H1 (cell line): ENCODE results near the gene RGP1. TPM values are rescaled to one million over a fixed set of nuclear protein-coding genes. Genes with fewer than 3 reads are reported as not detected.

ENCODE experiments used
- CTCF ChIA-PET: fragments of 300-600 bp; sonication (Branson Sonifier 250); formaldehyde crosslinking; loops from one replicate; lab custom pipeline; 2021; ENCODE audit not compliant: partially characterized antibody; lab: Charles Lee
- POLR2A ChIA-PET: fragments of 300-600 bp; sonication (Branson Sonifier 250); formaldehyde crosslinking; loops from one replicate; lab custom pipeline; 2021; ENCODE audit warnings: inconsistent platforms; ENCODE audit not compliant: partially characterized antibody; lab: Charles Lee
- DNase-seq, 2 experiments: peaks; one replicate each; pipeline versions ENCODE4 v3.0.0 to v3.0.0-alpha.2; 2010 to 2022; ENCODE audit warnings: low spot score in 2 of 2, low read depth in 1 of 2, mixed read lengths in 1 of 2
- FAIRE-seq: peaks from 2 replicates; lab custom pipeline; 2011; peaks lifted over from hg19 to GRCh38; lab: Jason Lieb, UNC
- H2AFZ ChIP-seq: 2 replicates; pipeline ENCODE4 v1.8.1; 2012; ENCODE audit warnings: low read length, inconsistent platforms
- H2AK5ac ChIP-seq: 2 replicates; pipeline ENCODE4 v1.6.1; 2013; ENCODE audit warnings: low read depth, low read length
- H2BK120ac ChIP-seq: replicated peaks from 2 replicates; pipeline ENCODE3; 2013; ENCODE audit warnings: low read depth, low read length, inconsistent platforms
- H2BK12ac ChIP-seq: 2 replicates; pipeline ENCODE4 v1.6.1; 2013; ENCODE audit warnings: low read depth, low read length
- H2BK15ac ChIP-seq: 2 replicates; pipeline ENCODE4 v1.6.1; 2013; ENCODE audit warnings: low read length
- H2BK20ac ChIP-seq: 2 replicates; pipeline ENCODE4 v1.6.1; 2013; ENCODE audit warnings: low read length
- H2BK5ac ChIP-seq: 2 replicates; pipeline ENCODE4 v1.6.1; 2013; ENCODE audit warnings: low read depth, low read length
- H3K14ac ChIP-seq: 2 replicates; pipeline ENCODE4 v1.6.1; 2013; ENCODE audit warnings: inconsistent platforms; ENCODE audit not compliant: insufficient read length
- H3K18ac ChIP-seq: 2 replicates; pipeline ENCODE4 v1.6.1; 2013; ENCODE audit warnings: low read length; ENCODE audit errors: extremely low read depth
- H3K23ac ChIP-seq: 2 replicates; pipeline ENCODE4 v1.6.1; 2013; ENCODE audit warnings: inconsistent platforms; ENCODE audit not compliant: insufficient read length
- H3K23me2 ChIP-seq: 2 replicates; pipeline ENCODE4 v1.6.1; 2013; ENCODE audit warnings: low read depth, low read length
- H3K27ac ChIP-seq: 2 replicates; pipeline ENCODE4 v1.6.1; 2011; ENCODE audit warnings: low read depth, low read length, inconsistent platforms
- H3K27me3 ChIP-seq, 4 experiments: replicated peaks in 1 of 4; 1 replicate in 1 of 4; 2 replicates in 3 of 4; pipeline versions ENCODE4 v1.6.1 to v1.8.1; 2011 to 2013; ENCODE audit warnings: low read length in 3 of 4, mild to moderate bottlenecking in 3 of 4, inconsistent platforms in 2 of 4, mixed read lengths in 2 of 4, moderate library complexity in 1 of 4; ENCODE audit not compliant: control insufficient read depth in 3 of 4, insufficient read depth in 3 of 4; ENCODE audit errors: extremely low read depth in 1 of 4
- H3K36me3 ChIP-seq, 4 experiments: 2 replicates each; pipeline versions ENCODE4 v1.6.1 to v1.8.1; 2011 to 2013; ENCODE audit warnings: mild to moderate bottlenecking in 4 of 4, low read length in 3 of 4, moderate library complexity in 2 of 4, control low read depth in 1 of 4, inconsistent platforms in 1 of 4; ENCODE audit not compliant: insufficient read depth in 4 of 4, control insufficient read depth in 2 of 4
- H3K4ac ChIP-seq: replicated peaks from 2 replicates; pipeline ENCODE3; 2013; ENCODE audit warnings: low read length, low read depth, mixed read lengths, inconsistent platforms; ENCODE audit not compliant: insufficient read length
- H3K4me1 ChIP-seq, 4 experiments: replicated peaks in 1 of 4; 1 replicate in 1 of 4; 2 replicates in 3 of 4; pipeline versions ENCODE4 v1.6.1 to v1.8.1; 2011 to 2013; ENCODE audit warnings: low read length in 3 of 4, inconsistent platforms in 2 of 4, mixed read lengths in 1 of 4; ENCODE audit not compliant: insufficient read depth in 4 of 4, control insufficient read depth in 3 of 4
- H3K4me2 ChIP-seq, 2 experiments: 2 replicates each; pipeline versions ENCODE4 v1.6.1 to v1.8.1; 2011 to 2013; ENCODE audit warnings: low read depth in 2 of 2, low read length in 2 of 2, control low read depth in 1 of 2, inconsistent platforms in 1 of 2, mild to moderate bottlenecking in 1 of 2; ENCODE audit not compliant: insufficient read depth in 1 of 2
- H3K4me3 ChIP-seq, 4 experiments: fragments of 200-600, 300-600 bp in 1 of 4; sonication (generic), shearing (Covaris generic), sonication (Bioruptor Twin) in 1 of 4; 2 replicates each; pipeline versions ENCODE4 v1.5.1 to v1.8.1; 2011 to 2016; ENCODE audit warnings: low read length in 4 of 4, low read depth in 3 of 4, control low read depth in 2 of 4, inconsistent platforms in 2 of 4, mild to moderate bottlenecking in 2 of 4, mixed read lengths in 1 of 4, moderate library complexity in 1 of 4; ENCODE audit not compliant: insufficient read depth in 2 of 4; ENCODE audit errors: extremely low read depth in 1 of 4
- H3K56ac ChIP-seq: replicated peaks from 2 replicates; pipeline ENCODE3; 2013; ENCODE audit warnings: low read depth, mild to moderate bottlenecking, mixed read lengths, low read length, inconsistent platforms; ENCODE audit not compliant: insufficient read length
- H3K79me1 ChIP-seq: 2 replicates; pipeline ENCODE4 v1.6.1; 2013; ENCODE audit warnings: low read depth, low read length, control low read depth
- H3K79me2 ChIP-seq, 2 experiments: 2 replicates each; pipeline versions ENCODE4 v1.6.1 to v1.8.1; 2012 to 2013; ENCODE audit warnings: low read length in 2 of 2, mild to moderate bottlenecking in 2 of 2, inconsistent platforms in 1 of 2; ENCODE audit not compliant: insufficient read depth in 2 of 2, control insufficient read depth in 1 of 2
- H3K9ac ChIP-seq, 4 experiments: replicated peaks in 1 of 4; 1 replicate in 1 of 4; 2 replicates in 3 of 4; pipeline versions ENCODE4 v1.6.1 to v1.8.1; 2011 to 2013; ENCODE audit warnings: low read depth in 3 of 4, low read length in 3 of 4, control low read depth in 2 of 4, mild to moderate bottlenecking in 2 of 4, moderate library complexity in 2 of 4, inconsistent platforms in 1 of 4; ENCODE audit errors: extremely low read depth in 1 of 4
- H3K9me3 ChIP-seq, 2 experiments: 2 replicates each; pipeline versions ENCODE4 v1.6.1 to v1.8.1; 2012 to 2013; ENCODE audit warnings: mild to moderate bottlenecking in 2 of 2, moderate library complexity in 2 of 2, control low read depth in 1 of 2, inconsistent platforms in 1 of 2, low read depth in 1 of 2, low read length in 1 of 2, mixed read lengths in 1 of 2; ENCODE audit not compliant: insufficient read depth in 2 of 2
- H4K20me1 ChIP-seq, 2 experiments: replicated peaks in 1 of 2; 2 replicates each; pipeline versions ENCODE3 to v1.8.1; 2011 to 2013; ENCODE audit warnings: inconsistent platforms in 2 of 2, low read length in 2 of 2, mild to moderate bottlenecking in 1 of 2; ENCODE audit not compliant: insufficient read depth in 2 of 2, control insufficient read depth in 1 of 2
- H4K5ac ChIP-seq: 2 replicates; pipeline ENCODE4 v1.6.1; 2013; ENCODE audit warnings: low read length, low read depth, mixed read lengths, inconsistent platforms; ENCODE audit not compliant: insufficient read length
- H4K8ac ChIP-seq: 2 replicates; pipeline ENCODE4 v1.8.0; 2013; ENCODE audit warnings: mild to moderate bottlenecking, moderate library complexity, low read length, inconsistent platforms; ENCODE audit not compliant: insufficient read depth; ENCODE audit errors: extremely low read depth
- H4K91ac ChIP-seq: replicated peaks from 2 replicates; pipeline ENCODE3; 2013; ENCODE audit warnings: low read length, mixed read lengths, inconsistent platforms; ENCODE audit not compliant: insufficient read length
- WGBS, 2 experiments: shearing (Covaris generic) in 1 of 2; methylation state at CpG; one replicate each; pipeline versions ENCODE4 v1.1.6 to v1.1.7; 2013 to 2015; ENCODE audit warnings: low lambda C conversion rate in 2 of 2, mixed read lengths in 2 of 2, inconsistent platforms in 1 of 2, low coverage in 1 of 2, missing lambda C conversion rate in 1 of 2; ENCODE audit not compliant: insufficient replicate concordance in 2 of 2, insufficient coverage in 1 of 2, insufficient read length in 1 of 2; ENCODE audit errors: extremely low coverage in 1 of 2, missing lambda C conversion rate in 1 of 2; 5-methylcytosine and 5-hydroxymethylcytosine counted together
- polyA plus RNA-seq, 7 experiments: library from polyadenylated mRNA; depleted of rRNA in 3 of 7; stranded (reverse) in 5 of 7; unstranded in 2 of 7; fragments of >200 nt in 5 of 7; fragments of 200-250 nt in 2 of 7; gene quantifications; 1 replicate in 5 of 7; 2 replicates in 1 of 7; 4 replicates in 1 of 7; pipeline versions ENCODE4 v1.2.1 to v1.2.3, GENCODE V29; 2011 to 2013; ENCODE audit warnings: missing spikeins in 2 of 7, mixed read lengths in 2 of 7
- total RNA-seq: library from RNA; stranded (reverse); fragmentation: NEBNext Ultra II Directional; extraction: Animal tissue kit (Norgen Biotek cat#: 25700); gene quantifications from 2 replicates; pipeline ENCODE4 v1.2.1, GENCODE V29; 2021

Gene RGP1
- total and polyA plus RNA-seq, 2 of the 8 experiments (the other 6 are each of a cell fraction or from before 2014, with no cell fraction given) = 11.8 to 22.7 TPM

DNA sequence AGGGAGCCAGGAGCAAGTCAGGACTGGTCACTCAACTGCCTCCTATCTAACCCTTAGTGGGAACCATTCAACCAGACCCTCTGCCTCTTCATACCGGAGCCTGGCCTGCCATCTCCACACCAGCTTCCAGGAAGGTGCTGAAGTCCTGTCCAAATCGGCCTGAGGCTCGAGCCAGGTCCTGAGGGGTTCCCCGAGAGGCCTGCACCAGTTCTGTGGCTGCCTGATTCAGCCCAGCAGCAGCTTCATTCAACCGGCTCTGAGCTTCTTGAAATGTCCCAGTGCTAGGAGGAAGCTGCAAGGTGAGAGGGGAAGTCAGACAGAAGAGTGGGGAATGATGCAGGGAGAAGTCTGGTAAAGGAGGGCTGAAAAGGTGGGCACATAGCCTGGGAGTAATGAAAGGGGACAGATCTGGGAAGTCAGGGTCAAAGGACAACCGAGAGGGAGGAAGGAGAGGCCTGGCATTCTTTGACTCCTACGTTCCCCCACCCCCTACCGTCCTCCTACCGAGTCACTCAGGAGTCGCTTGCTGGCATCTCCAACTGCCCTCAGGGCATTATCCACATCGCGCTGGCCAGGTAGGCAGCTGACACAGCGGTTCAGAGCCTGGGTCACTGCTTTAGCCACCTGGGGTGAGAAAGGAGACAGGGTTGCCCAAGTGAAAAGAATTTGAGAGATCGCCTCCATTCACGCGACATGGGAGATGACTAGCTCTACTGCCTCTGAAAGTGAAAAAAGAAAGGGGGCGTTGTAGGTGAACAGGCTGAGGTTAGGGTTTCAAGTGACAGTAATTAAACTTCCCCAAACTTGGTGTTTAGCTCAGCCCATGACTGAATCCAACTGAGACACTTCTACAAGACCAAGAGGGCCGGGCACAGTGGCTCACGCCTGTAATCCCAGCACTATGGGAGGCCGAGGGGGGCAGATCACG, 37.3 kb upstream of the RGP1 start:
- H3K23me2 ChIP-seq = no peaks in the 10 kb centered on the region
- H4K5ac ChIP-seq = no peak overlapping the region
- H2AK5ac ChIP-seq = no peak overlapping the region
- H3K56ac ChIP-seq = no peak overlapping the region
- no peak overlapping the region for H4K8ac ChIP-seq
- no peaks in the 10 kb centered on the region for H3K79me1 ChIP-seq
- WGBS, 2 experiments = 85% methylated on average over 21 of the region's 21 CpGs; no CpG with 5 or more reads in 1 of the 2 experiments
- no peak overlapping the region for H2BK20ac ChIP-seq
- H3K23ac ChIP-seq = no peak overlapping the region
- no peak overlapping the region for H2BK5ac ChIP-seq
- H3K18ac ChIP-seq = no peak overlapping the region
- H3K27me3 ChIP-seq = no peaks in the 10 kb centered on the region
- no peak overlapping the region for H3K4ac ChIP-seq
- CTCF ChIA-PET = interaction anchor here (0.5 to 13.8 kb wide), 13 partner anchors 9 to 209 kb away, joined by 3 to 199 read pairs (median 5); partner anchors contain the start of genes ARHGEF39, CCDC107, CREB3 and RMRP
- H3K14ac ChIP-seq = no peak overlapping the region
- no peaks in the 10 kb centered on the region for H3K9me3 ChIP-seq
- no peak overlapping the region for H2BK15ac ChIP-seq
- peaks cover 29 to 83% (median 59%) of the 10 kb centered on the region in 4 experiments; a peak in 7 of 8 replicates for H3K36me3 ChIP-seq
- H3K4me2 ChIP-seq = no peak overlapping the region
- H4K20me1 ChIP-seq = peaks cover 0 to 5% of the 10 kb centered on the region in 2 experiments
- FAIRE-seq (no peak), DNase-seq (no peak)
- no peak overlapping the region for H2BK12ac ChIP-seq
- H3K27ac ChIP-seq = no peak overlapping the region
- no peaks in the 10 kb centered on the region for H3K4me1 ChIP-seq
- no peak overlapping the region for H2BK120ac ChIP-seq
- no peak overlapping the region for H3K4me3 ChIP-seq
- H3K79me2 ChIP-seq = no peaks in the 10 kb centered on the region
- no peak overlapping the region for H4K91ac ChIP-seq
- POLR2A ChIA-PET = interaction anchor here (1.1 to 10.5 kb wide), 5 partner anchors 9 to 27 kb away, joined by 3 to 51 read pairs (median 3); no protein-coding TSS in a partner anchor
- H3K9ac ChIP-seq = no peak overlapping the region
- H2AFZ ChIP-seq = no peak overlapping the region
